ENCODE measurements around the gene BRWD1.

GRCh38 chr21:39198800-39199199 is 114.6 kb downstream of the BRWD1 start:
- TF ChIP-seq CTCF (IDR thresholded peaks at IDR 0.05), result no peak
- TF ChIP-seq POLR2A (IDR thresholded peaks at IDR 0.05), result no peak
